Measurements from ENCODE around the gene TCERG1L. TPM values are rescaled to one million over a fixed set of nuclear protein-coding genes. Genes with fewer than 3 reads are reported as not detected.

TCERG1L gene
- total and polyA plus RNA-seq, 4 donors = 0.02 to 0.09 (median 0.08) TPM; not detected in 1

DNA sequence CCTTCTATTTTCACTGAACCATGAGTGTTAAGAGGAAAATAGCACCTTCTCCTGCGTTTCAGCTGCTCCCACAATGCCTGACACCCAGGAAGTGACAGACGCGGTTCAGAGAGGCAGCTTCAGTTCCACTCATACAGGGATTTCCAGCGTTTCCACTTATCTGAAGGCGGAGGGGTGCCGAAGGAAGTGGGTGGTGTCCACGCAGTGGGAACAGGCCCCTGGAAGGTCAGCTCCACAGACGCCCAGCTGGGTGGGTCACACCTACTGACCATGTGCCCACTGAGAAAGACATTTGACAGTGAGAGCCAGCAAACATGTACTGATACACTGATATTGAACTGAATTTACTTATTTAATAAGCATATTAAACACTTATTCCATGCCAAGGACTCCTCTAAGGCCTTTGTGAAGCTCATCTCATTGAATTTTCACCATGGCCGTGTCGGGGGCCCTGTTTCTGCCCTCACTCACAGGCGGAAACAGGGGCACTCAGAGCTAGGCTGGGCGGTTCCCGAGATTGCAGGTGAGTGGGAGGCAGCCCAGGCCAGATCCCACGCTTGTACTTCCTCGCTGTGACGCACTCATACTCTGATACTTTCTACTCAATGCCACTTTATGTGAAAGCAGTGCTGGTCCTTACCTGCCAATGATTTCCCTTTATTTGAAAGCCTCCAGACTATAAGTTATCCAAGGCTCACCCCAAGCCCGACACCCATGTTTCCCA lies 96.8 kb downstream of the TCERG1L start:
- H3K27me3 ChIP-seq (ENCODE audit: control insufficient read depth in 3 of 3, insufficient read depth in 3 of 3, low read length in 2 of 3) = no peaks in the 10 kb centered on the region
- no peaks in the 10 kb centered on the region for H3K36me3 ChIP-seq (ENCODE audit: control insufficient read depth in 4 of 4, insufficient read depth in 4 of 4, low read length in 4 of 4)
- no peak for ATAC-seq (ENCODE audit: insufficient read depth, low FRiP score)
- no peak for DNase-seq
- 81 to 89% methylated on average over 17 of the region's 17 CpGs for WGBS, 2 donors
- no peak overlapping the region for H3K4me3 ChIP-seq
- H3K9ac ChIP-seq (ENCODE audit: insufficient read depth in 1 of 2, low read length in 2 of 2) = no peak overlapping the region
- H3K27ac ChIP-seq (ENCODE audit: low read depth in 1 of 2, low read length in 1 of 2) = no peak overlapping the region
- peaks cover 0 to 5% (median 0%) of the 10 kb centered on the region in 5 donors for H3K4me1 ChIP-seq (ENCODE audit: control insufficient read depth in 5 of 5, insufficient read depth in 5 of 5, low read length in 5 of 5)
- H3K9me3 ChIP-seq (ENCODE audit: control insufficient read depth in 4 of 4, insufficient read depth in 3 of 4, low read length in 3 of 4) = no peaks in the 10 kb centered on the region
- TF ChIP-seq CTCF (IDR thresholded peaks at IDR 0.05; ENCODE audit: control extremely low read depth, extremely low read depth) = no peak

- H3K36me3 ChIP-seq (ENCODE audit: control insufficient read depth in 4 of 4, insufficient read depth in 4 of 4, low read length in 4 of 4) = no peaks in the 10 kb centered on the region
- no peak overlapping the region for H3K9ac ChIP-seq (ENCODE audit: insufficient read depth in 1 of 2, low read length in 2 of 2)
- no peak overlapping the region for H3K27ac ChIP-seq (ENCODE audit: low read depth in 1 of 2, low read length in 1 of 2)
- H3K4me3 ChIP-seq = no peak overlapping the region
- ATAC-seq (ENCODE audit: insufficient read depth, low FRiP score) (no peak), DNase-seq (peak; percentile 5 to 45 (median 26))
- TF ChIP-seq CTCF (IDR thresholded peaks at IDR 0.05; ENCODE audit: control extremely low read depth, extremely low read depth) = no peak
- H3K9me3 ChIP-seq (ENCODE audit: control insufficient read depth in 4 of 4, insufficient read depth in 3 of 4, low read length in 3 of 4) = no peaks in the 10 kb centered on the region
- peaks cover 0 to 5% (median 0%) of the 10 kb centered on the region in 5 donors for H3K4me1 ChIP-seq (ENCODE audit: control insufficient read depth in 5 of 5, insufficient read depth in 5 of 5, low read length in 5 of 5)
- no peaks in the 10 kb centered on the region for H3K27me3 ChIP-seq (ENCODE audit: control insufficient read depth in 3 of 3, insufficient read depth in 3 of 3, low read length in 2 of 3)
- WGBS, 2 donors = 67 to 81% methylated on average over 9 of the region's 9 CpGs
Observed at GRCh38 chr10:131213741-131214505, 97.6 kb downstream of the TCERG1L start.

DNA sequence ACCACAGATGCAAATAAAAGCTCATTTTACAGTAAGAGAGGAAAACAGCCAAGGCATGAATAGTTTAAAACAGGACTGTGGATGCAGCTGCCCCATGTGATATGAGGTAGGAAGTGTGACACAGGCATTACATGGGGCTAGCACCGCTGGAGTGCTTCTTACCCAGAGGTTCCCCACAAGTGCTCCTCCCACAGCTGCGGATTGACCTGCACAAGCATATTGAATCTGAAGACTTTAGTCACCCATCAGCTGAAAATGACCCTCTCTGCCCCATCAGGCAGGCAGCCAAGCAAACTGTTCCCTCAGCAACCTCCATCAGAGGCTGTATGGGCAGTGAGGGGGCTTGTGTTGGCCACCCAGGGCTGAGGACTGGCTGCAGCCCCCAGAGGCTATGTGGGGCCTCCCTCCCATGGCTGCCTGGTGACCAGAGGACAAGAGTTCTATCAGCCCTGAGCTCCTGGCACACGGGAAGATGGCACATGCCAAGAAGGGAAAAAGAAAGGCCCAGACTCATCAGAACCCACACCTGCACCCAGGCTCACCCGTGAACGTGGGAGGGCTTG lies 98.7 kb downstream of the TCERG1L start:
- Histone ChIP-seq H3K27me3 (ENCODE audit: control insufficient read depth in 3 of 3, insufficient read depth in 3 of 3, low read length in 2 of 3) (no peaks in the 10 kb centered on the region), H3K4me3 (no peak overlapping the region), H3K27ac (ENCODE audit: low read depth in 1 of 2, low read length in 1 of 2) (no peak overlapping the region), H3K36me3 (ENCODE audit: control insufficient read depth in 4 of 4, insufficient read depth in 4 of 4, low read length in 4 of 4) (no peaks in the 10 kb centered on the region), H3K4me1 (ENCODE audit: control insufficient read depth in 5 of 5, insufficient read depth in 5 of 5, low read length in 5 of 5) (peaks cover 0 to 5% (median 0%) of the 10 kb centered on the region in 5 donors), H3K9me3 (ENCODE audit: control insufficient read depth in 4 of 4, insufficient read depth in 3 of 4, low read length in 3 of 4) (no peaks in the 10 kb centered on the region), H3K9ac (ENCODE audit: insufficient read depth in 1 of 2, low read length in 2 of 2) (no peak overlapping the region)
- 72 to 82% methylated on average over 5 of the region's 5 CpGs for WGBS, 2 donors
- DNase-seq (no peak), ATAC-seq (ENCODE audit: insufficient read depth, low FRiP score) (no peak)
- no peak for TF ChIP-seq CTCF (IDR thresholded peaks at IDR 0.05; ENCODE audit: control extremely low read depth, extremely low read depth)

Measured in lung (tissue), 12 donors.